IMR-90 (cell line): ENCODE data around the gene PDZD8. TPM values are rescaled to one million over a fixed set of nuclear protein-coding genes. Genes with fewer than 3 reads are reported as not detected.

Source experiments
- ATAC-seq: fragments of 200-7000 bp; cut with Tn5 transposase; 2 replicates; pipeline ENCODE4 v1.9.1; 2020; ENCODE audit warnings: low read depth, mild to moderate bottlenecking, moderate library complexity
- BruUV-seq: library from RNA; stranded (reverse); fragments of 400-500 nt; replicated peaks from 2 replicates; lab custom pipeline; 2021; lab: Mats Ljungman, UMichigan
- CTCF ChIA-PET: fragments of 300-600 bp; formaldehyde crosslinking; extraction: SDS; loops from one replicate; lab custom pipeline; 2021; ENCODE audit warnings: antibody characterized with exemption; lab: Yijun Ruan, JAX
- POLR2A ChIA-PET: fragments of 300-600 bp; sonication (Branson Sonifier 250); formaldehyde crosslinking; loops from one replicate; lab custom pipeline; 2022; ENCODE audit warnings: antibody characterized with exemption; ENCODE audit not compliant: unreplicated experiment; lab: Charles Lee
- DNase-seq: peaks from one replicate; pipeline ENCODE4 v3.0.0; 2013
- H2AFZ ChIP-seq: replicated peaks from 2 replicates; pipeline ENCODE3; 2013; ENCODE audit warnings: low read length, mild to moderate bottlenecking; ENCODE audit not compliant: poor library complexity
- H2AK5ac ChIP-seq: 2 replicates; pipeline ENCODE4 v1.6.1; 2013; ENCODE audit warnings: low read depth, low read length, inconsistent platforms
- H2AK9ac ChIP-seq: replicated peaks from 2 replicates; pipeline ENCODE3; 2013; ENCODE audit warnings: mild to moderate bottlenecking, low read depth, low read length, moderate library complexity; ENCODE audit not compliant: poor library complexity
- H2BK120ac ChIP-seq: 2 replicates; pipeline ENCODE4 v1.6.1; 2013; ENCODE audit warnings: low read depth, low read length, inconsistent platforms
- H2BK15ac ChIP-seq: 3 replicates; pipeline ENCODE4 v1.6.1; 2013; ENCODE audit warnings: low read depth, low read length, inconsistent platforms
- H2BK20ac ChIP-seq: 2 replicates; pipeline ENCODE4 v1.6.1; 2013; ENCODE audit warnings: low read depth, mild to moderate bottlenecking, inconsistent platforms, low read length, moderate library complexity
- H2BK5ac ChIP-seq: 2 replicates; pipeline ENCODE4 v1.6.1; 2013; ENCODE audit warnings: mild to moderate bottlenecking, low read depth, low read length, inconsistent platforms; ENCODE audit not compliant: poor library complexity, severe bottlenecking
- H3K14ac ChIP-seq: replicated peaks from 2 replicates; pipeline ENCODE4 v1.6.1; 2013; ENCODE audit warnings: low read depth, low read length, inconsistent platforms
- H3K18ac ChIP-seq: 2 replicates; pipeline ENCODE4 v1.6.1; 2013; ENCODE audit warnings: low read depth, low read length, control low read depth
- H3K23ac ChIP-seq: 2 replicates; pipeline ENCODE4 v1.6.1; 2013; ENCODE audit warnings: low read depth, low read length, inconsistent platforms
- H3K27ac ChIP-seq: 2 replicates; pipeline ENCODE4 v1.5.1; 2013; ENCODE audit warnings: mild to moderate bottlenecking, control low read depth, low read length; ENCODE audit not compliant: insufficient read depth
- H3K27me3 ChIP-seq: 2 replicates; pipeline ENCODE4 v1.6.1; 2013; ENCODE audit warnings: low read length; ENCODE audit not compliant: control insufficient read depth, insufficient read depth
- H3K36me3 ChIP-seq: 2 replicates; pipeline ENCODE4 v1.6.1; 2013; ENCODE audit warnings: low read length, mixed read lengths; ENCODE audit not compliant: control insufficient read depth, insufficient read depth
- H3K4ac ChIP-seq: 2 replicates; pipeline ENCODE4 v1.6.1; 2013; ENCODE audit warnings: low read depth, low read length, inconsistent platforms
- H3K4me1 ChIP-seq: 2 replicates; pipeline ENCODE4 v1.6.1; 2013; ENCODE audit warnings: low read length, mixed read lengths; ENCODE audit not compliant: control insufficient read depth, insufficient read depth
- H3K4me2 ChIP-seq: 2 replicates; pipeline ENCODE4 v1.6.1; 2013; ENCODE audit warnings: low read depth, mild to moderate bottlenecking, control low read depth, low read length, moderate library complexity
- H3K4me3 ChIP-seq: 2 replicates; pipeline ENCODE4 v1.5.1; 2013; ENCODE audit warnings: low read depth, mild to moderate bottlenecking, control low read depth, low read length, moderate library complexity; ENCODE audit not compliant: insufficient read depth
- H3K56ac ChIP-seq: 2 replicates; pipeline ENCODE4 v1.6.1; 2013; ENCODE audit warnings: low read length, inconsistent platforms; ENCODE audit not compliant: insufficient read depth; ENCODE audit errors: extremely low read depth
- H3K79me1 ChIP-seq, 2 experiments: 2 replicates each; pipeline ENCODE4 v1.6.1; 2013; ENCODE audit warnings: low read length in 2 of 2, inconsistent platforms in 1 of 2, low read depth in 1 of 2
- H3K9ac ChIP-seq: 2 replicates; pipeline ENCODE4 v1.6.1; 2013; ENCODE audit warnings: low read depth, low read length, control low read depth
- H3K9me1 ChIP-seq: 2 replicates; pipeline ENCODE4 v1.6.1; 2013; ENCODE audit warnings: low read length, inconsistent platforms; ENCODE audit not compliant: insufficient read depth
- H3K9me3 ChIP-seq: 2 replicates; pipeline ENCODE4 v1.6.1; 2013; ENCODE audit warnings: low read length; ENCODE audit not compliant: control insufficient read depth, insufficient read depth
- H4K20me1 ChIP-seq: 2 replicates; pipeline ENCODE4 v1.6.1; 2013; ENCODE audit warnings: low read length, inconsistent platforms; ENCODE audit not compliant: insufficient read depth
- H4K5ac ChIP-seq: 2 replicates; pipeline ENCODE4 v1.6.1; 2013; ENCODE audit warnings: mild to moderate bottlenecking, low read depth, low read length, control low read depth
- H4K8ac ChIP-seq, 2 experiments: 2 replicates each; pipeline ENCODE4 v1.6.1; 2013; ENCODE audit warnings: low read depth in 2 of 2, low read length in 2 of 2, control low read depth in 1 of 2, inconsistent platforms in 1 of 2
- H4K91ac ChIP-seq: 2 replicates; pipeline ENCODE4 v1.6.1; 2013; ENCODE audit warnings: low read depth, low read length, inconsistent platforms; ENCODE audit not compliant: insufficient read depth
- CHD1 ChIP-seq: IDR thresholded peaks from 2 replicates; pipeline ENCODE4 v1.6.1; 2012; ENCODE audit warnings: low read depth, low read length, improper control_type of control experiment
- CTCF ChIP-seq: conservative IDR thresholded peaks from 2 replicates; pipeline ENCODE4 v1.5.1; 2012; ENCODE audit warnings: mild to moderate bottlenecking, low read depth, low read length, improper control_type of control experiment
- ELK1 ChIP-seq: fragments of 150-350 bp; IDR thresholded peaks from 2 replicates; pipeline ENCODE4 v1.6.1; 2016; ENCODE audit warnings: low read depth, mild to moderate bottlenecking, low read length, moderate library complexity, borderline replicate concordance
- MAFK ChIP-seq: IDR thresholded peaks from 2 replicates; pipeline ENCODE4 v1.6.1; 2012; ENCODE audit warnings: low read depth, low read length, improper control_type of control experiment
- MAZ ChIP-seq: IDR thresholded peaks from 2 replicates; pipeline ENCODE4 v1.6.1; 2012; ENCODE audit warnings: low read depth, mild to moderate bottlenecking, low read length, improper control_type of control experiment, moderate library complexity, borderline replicate concordance
- MXI1 ChIP-seq: IDR thresholded peaks from 2 replicates; pipeline ENCODE4 v1.6.1; 2012; ENCODE audit warnings: low read depth, mild to moderate bottlenecking, low read length, moderate library complexity, borderline replicate concordance
- NFE2L2 ChIP-seq: fragments of 150-350 bp; IDR thresholded peaks from 2 replicates; pipeline ENCODE4 v1.6.1; 2016; ENCODE audit warnings: low read depth, mild to moderate bottlenecking, low read length
- RAD21 ChIP-seq: IDR thresholded peaks from 2 replicates; pipeline ENCODE4 v1.6.1; 2012; ENCODE audit warnings: low read length, improper control_type of control experiment
- RFX5 ChIP-seq: IDR thresholded peaks from 2 replicates; pipeline ENCODE4 v1.8.0; 2012; ENCODE audit warnings: low read depth, mild to moderate bottlenecking, low read length, moderate library complexity
- USF2 ChIP-seq: fragments of 150-350 bp; IDR thresholded peaks from 2 replicates; pipeline ENCODE4 v1.6.1; 2017; ENCODE audit warnings: mild to moderate bottlenecking, antibody characterized with exemption, low read length, low read depth
- WGBS, 2 experiments: methylation state at CpG; one replicate each; pipeline versions ENCODE4 v1.1.5 to v1.1.7; 2013; ENCODE audit warnings: missing lambda C conversion rate in 2 of 2; ENCODE audit not compliant: insufficient read length in 1 of 2; ENCODE audit errors: extremely low coverage in 2 of 2; 5-methylcytosine and 5-hydroxymethylcytosine counted together
- dilution Hi-C: fragments of 300-500 bp; cut with HindIII; formaldehyde crosslinking; loops from one replicate; pipeline ENCODE4 v1.14.3; 2018; ENCODE audit warnings: low sequenced_read_pairs; ENCODE audit not compliant: unreplicated experiment
- in situ Hi-C: fragments of 300-500 bp; cut with MboI; formaldehyde crosslinking; loops from 3 replicates; pipeline ENCODE4 v1.14.3; 2019; ENCODE audit warnings: low sequenced_read_pairs, inconsistent platforms, mixed read lengths
- intact Hi-C: fragments of 100-400 bp; cut with micrococcal nuclease; formaldehyde crosslinking; loops from 2 replicates; pipeline ENCODE4 v1.10.0; 2022
- polyA plus RNA-seq, 3 experiments: library from polyadenylated mRNA; depleted of rRNA; stranded (reverse); fragments of >200 nt; gene quantifications; 2 replicates each; pipeline ENCODE4 v1.2.3, GENCODE V29; 2012; ENCODE audit warnings: low replicate concordance in 1 of 3
- total RNA-seq: library from RNA; depleted of rRNA; stranded (reverse); fragments of >200 nt; gene quantifications from 2 replicates; pipeline ENCODE4 v1.2.3, GENCODE V29; 2012

The PDZD8 gene
- total and polyA plus RNA-seq, 2 of the 4 experiments (the other 2 are of a cell fraction): 11.3 to 20.4 TPM

GRCh38 chr10:117260084-117260483 is 115.2 kb downstream of the PDZD8 start:
- H3K36me3 ChIP-seq: no peaks in the 10 kb centered on the region
- TF ChIP-seq MAZ (no peak), RAD21 (no peak), RFX5 (no peak), MXI1 (no peak), MAFK (no peak), CTCF (no peak), USF2 (no peak), CHD1 (no peak), NFE2L2 (no peak), ELK1 (no peak)
- no peak overlapping the region for H3K4me2 ChIP-seq
- intact Hi-C loops: no loop called here
- H3K4ac ChIP-seq: no peak overlapping the region
- in situ Hi-C loops: no loop called here
- no peak for DNase-seq
- H3K14ac ChIP-seq: no peak overlapping the region
- POLR2A ChIA-PET: no interaction called here
- no peaks in the 10 kb centered on the region for H3K79me1 ChIP-seq
- no peaks in the 10 kb centered on the region for H3K4me1 ChIP-seq
- dilution Hi-C loops: no loop called here
- CTCF ChIA-PET: no interaction called here
- H3K27me3 ChIP-seq: peaks cover 6% of the 10 kb centered on the region
- no peak overlapping the region for H3K56ac ChIP-seq
- no peaks in the 10 kb centered on the region for H3K9me3 ChIP-seq
- ATAC-seq: no peak
- no peak overlapping the region for H3K18ac ChIP-seq
- no peak overlapping the region for H4K91ac ChIP-seq
- no peaks in the 10 kb centered on the region for H3K9me1 ChIP-seq
- no peak overlapping the region for H4K5ac ChIP-seq
- H3K9ac ChIP-seq: no peak overlapping the region
- no peaks in the 10 kb centered on the region for H4K20me1 ChIP-seq
- H2BK120ac ChIP-seq: no peak overlapping the region
- no peak overlapping the region for H3K4me3 ChIP-seq
- no peak overlapping the region for H2BK5ac ChIP-seq
- no peak overlapping the region for H2AFZ ChIP-seq
- no TSS peak for BruUV-seq
- no peak overlapping the region for H2AK5ac ChIP-seq
- no peak overlapping the region for H3K27ac ChIP-seq
- H2AK9ac ChIP-seq: no peak overlapping the region
- no peak overlapping the region for H2BK15ac ChIP-seq
- WGBS, 2 experiments: 30% methylated on average over 2 of the region's 4 CpGs; no CpG with 5 or more reads in 1 of the 2 experiments
- no peak overlapping the region for H2BK20ac ChIP-seq
- H3K23ac ChIP-seq: no peak overlapping the region
- H4K8ac ChIP-seq: no peak overlapping the region
